SK-N-SH (cell line): ENCODE measurements around the gene OR51E1. TPM values are rescaled to one million over a fixed set of nuclear protein-coding genes. Genes with fewer than 3 reads are reported as not detected.

Experiments used
- CTCF ChIA-PET: fragments of 300-600, 350-600 bp; formaldehyde crosslinking; extraction: SDS; loops from one replicate; lab custom pipeline; 2021; lab: Yijun Ruan, JAX
- POLR2A ChIA-PET: fragments of 350-600 bp; sonication (Branson Sonifier 250); formaldehyde crosslinking; extraction: SDS; loops from one replicate; lab custom pipeline; 2020; ENCODE audit warnings: antibody characterized with exemption, inconsistent platforms; lab: Yijun Ruan, JAX
- DNase-seq: peaks from one replicate; pipeline ENCODE4 v3.0.0; 2012
- H2AFZ ChIP-seq: fragments of 200-600 bp; sonication (generic); 2 replicates; pipeline ENCODE4 v1.8.1; 2016; ENCODE audit warnings: antibody characterized with exemption, mild to moderate bottlenecking, low read depth
- H3F3A ChIP-seq: fragments of 200-600 bp; sonication (generic); replicated peaks from 2 replicates; pipeline ENCODE3; 2016; ENCODE audit warnings: antibody characterized with exemption, mild to moderate bottlenecking; ENCODE audit not compliant: insufficient read depth
- H3K27ac ChIP-seq, 2 experiments: fragments of 200-500 bp in 1 of 2; fragments of 200-600 bp in 1 of 2; sonication (Bioruptor generic) in 1 of 2; sonication (generic), shearing (Covaris generic) in 1 of 2; 2 replicates each; pipeline versions ENCODE4 v1.5.1 to v1.6.1; 2014 to 2016; ENCODE audit warnings: low read depth in 2 of 2, inconsistent platforms in 1 of 2, low read length in 1 of 2, mild to moderate bottlenecking in 1 of 2, mixed read lengths in 1 of 2
- H3K27me3 ChIP-seq: fragments of 200-600 bp; sonication (generic), shearing (Covaris generic); 2 replicates; pipeline ENCODE4 v1.6.1; 2016; ENCODE audit warnings: mixed run types; ENCODE audit not compliant: insufficient read depth
- H3K36me3 ChIP-seq, 2 experiments: fragments of 200-500 bp in 1 of 2; fragments of 200-600 bp in 1 of 2; sonication (Bioruptor generic) in 1 of 2; sonication (generic) in 1 of 2; replicated peaks in 1 of 2; 2 replicates each; pipeline versions ENCODE3 to v1.5.1; 2014 to 2016; ENCODE audit warnings: low read length in 1 of 2, mild to moderate bottlenecking in 1 of 2; ENCODE audit not compliant: insufficient read depth in 2 of 2, control insufficient read depth in 1 of 2
- H3K4me1 ChIP-seq, 2 experiments: fragments of 200-500 bp in 1 of 2; fragments of 200-600 bp in 1 of 2; sonication (Bioruptor generic) in 1 of 2; sonication (generic), shearing (Covaris generic) in 1 of 2; 2 replicates each; pipeline versions ENCODE4 v1.5.1 to v1.6.1; 2014 to 2016; ENCODE audit warnings: low read depth in 1 of 2, low read length in 1 of 2, mixed run types in 1 of 2; ENCODE audit not compliant: insufficient read depth in 2 of 2, control insufficient read depth in 1 of 2
- H3K4me2 ChIP-seq: fragments of 200-600 bp; sonication (generic), shearing (Covaris generic); 2 replicates; pipeline ENCODE4 v1.6.1; 2017; ENCODE audit warnings: mixed run types
- H3K4me3 ChIP-seq, 2 experiments: fragments of 200-500 bp in 1 of 2; fragments of 200-600 bp in 1 of 2; sonication (Bioruptor generic) in 1 of 2; sonication (generic), shearing (Covaris generic) in 1 of 2; 2 replicates each; pipeline versions ENCODE4 v1.5.1 to v1.8.1; 2014 to 2016; ENCODE audit warnings: low read depth in 2 of 2, inconsistent platforms in 1 of 2, low read length in 1 of 2, mild to moderate bottlenecking in 1 of 2, mixed read lengths in 1 of 2, moderate library complexity in 1 of 2
- H3K79me2 ChIP-seq: fragments of 200-600 bp; sonication (generic); 2 replicates; pipeline ENCODE4 v1.8.1; 2017; ENCODE audit warnings: mild to moderate bottlenecking; ENCODE audit not compliant: insufficient read depth
- H3K9ac ChIP-seq: fragments of 200-600 bp; sonication (generic); 2 replicates; pipeline ENCODE4 v1.6.1; 2017; ENCODE audit warnings: mixed run types
- H3K9me2 ChIP-seq: fragments of 200-600 bp; sonication (generic); 2 replicates; pipeline ENCODE4 v1.6.1; 2017; ENCODE audit warnings: mixed run types
- H3K9me3 ChIP-seq: fragments of 200-600 bp; sonication (generic); 2 replicates; pipeline ENCODE4 v1.6.1; 2017; ENCODE audit warnings: mixed run types, mild to moderate bottlenecking, moderate library complexity
- H4K20me1 ChIP-seq: fragments of 200-600 bp; sonication (generic); 2 replicates; pipeline ENCODE4 v1.6.1; 2017; ENCODE audit warnings: mild to moderate bottlenecking, mixed run types; ENCODE audit not compliant: insufficient read depth
- ELF1 ChIP-seq: IDR thresholded peaks from 2 replicates; pipeline ENCODE4 v1.4.0; 2012
- EP300 ChIP-seq, 2 experiments: IDR thresholded peaks; 2 replicates each; pipeline versions ENCODE4 v1.4.0 to v1.6.1; 2012; ENCODE audit warnings: borderline replicate concordance in 1 of 2, low read depth in 1 of 2, low read length in 1 of 2
- EZH2phosphoT487 ChIP-seq: fragments of 200-600 bp; sonication (generic); IDR thresholded peaks from 2 replicates; pipeline ENCODE4 v1.6.1; 2017; ENCODE audit warnings: low read depth, mixed run types, mild to moderate bottlenecking, antibody characterized with exemption, moderate library complexity, borderline replicate concordance
- FOXJ3 ChIP-seq: sonication (generic); formaldehyde crosslinking; IDR thresholded peaks from 2 replicates; pipeline ENCODE4 v1.5.1; 2020; ENCODE audit warnings: mild to moderate bottlenecking, missing genetic modification reagents
- FOXM1 ChIP-seq: IDR thresholded peaks from 2 replicates; pipeline ENCODE4 v1.4.0; 2012; ENCODE audit warnings: low read depth, mild to moderate bottlenecking
- IRF3 ChIP-seq: fragments of 150-350 bp; IDR thresholded peaks from 2 replicates; pipeline ENCODE4 v1.6.1; 2016; ENCODE audit warnings: mild to moderate bottlenecking, low read depth, low read length
- JUND ChIP-seq: IDR thresholded peaks from 2 replicates; pipeline ENCODE4 v1.4.0; 2012
- MXI1 ChIP-seq: IDR thresholded peaks from 2 replicates; pipeline ENCODE4 v1.6.1; 2012; ENCODE audit warnings: mild to moderate bottlenecking, low read depth, low read length, improper control_type of control experiment
- NFIC ChIP-seq: IDR thresholded peaks from 2 replicates; pipeline ENCODE4 v1.4.0; 2012; ENCODE audit warnings: borderline replicate concordance
- POLR2AphosphoS5 ChIP-seq: IDR thresholded peaks from 2 replicates; pipeline ENCODE4 v1.6.1; 2012; ENCODE audit warnings: low read depth, low read length
- RAD21 ChIP-seq: IDR thresholded peaks from 2 replicates; pipeline ENCODE4 v1.6.1; 2012; ENCODE audit warnings: mild to moderate bottlenecking, low read length
- RXRA ChIP-seq: IDR thresholded peaks from 2 replicates; pipeline ENCODE4 v1.4.0; 2012; ENCODE audit warnings: low read depth, mild to moderate bottlenecking, borderline replicate concordance
- SMC3 ChIP-seq: IDR thresholded peaks from 2 replicates; pipeline ENCODE4 v1.6.1; 2012; ENCODE audit warnings: low read depth, low read length, improper control_type of control experiment
- TEAD4 ChIP-seq: IDR thresholded peaks from 2 replicates; pipeline ENCODE4 v1.4.0; 2012; ENCODE audit warnings: mild to moderate bottlenecking, borderline replicate concordance; ENCODE audit not compliant: insufficient read depth
- USF2 ChIP-seq: fragments of 150-350 bp; IDR thresholded peaks from 2 replicates; pipeline ENCODE4 v1.6.1; 2017; ENCODE audit warnings: antibody characterized with exemption, low read length, low read depth, borderline replicate concordance
- YY1 ChIP-seq: IDR thresholded peaks from 2 replicates; pipeline ENCODE4 v1.4.0; 2012; ENCODE audit warnings: low read depth, mild to moderate bottlenecking
- WGBS: methylation state at CpG from one replicate; pipeline ENCODE4 v1.1.6; 2017; ENCODE audit warnings: low lambda C conversion rate; 5-methylcytosine and 5-hydroxymethylcytosine counted together
- polyA plus RNA-seq, 3 experiments: library from polyadenylated mRNA; depleted of rRNA; stranded (reverse); fragments of >200 nt; gene quantifications; 2 replicates each; pipeline ENCODE4 v1.2.3, GENCODE V29; 2012
- TF ChIP-seq, protein P1 (sequence below): fragments of 200-600 bp; sonication (generic); IDR thresholded peaks from 2 replicates; pipeline ENCODE4 v1.6.1; 2017; ENCODE audit warnings: antibody characterized with exemption, mild to moderate bottlenecking, moderate library complexity
- TF ChIP-seq, protein P2 (sequence below): IDR thresholded peaks from 2 replicates; pipeline ENCODE4 v1.6.1; 2012; ENCODE audit warnings: mild to moderate bottlenecking, low read depth, low read length, moderate library complexity

Gene OR51E1
- polyA plus RNA-seq, 1 of the 3 experiments (the other 2 are of a cell fraction) = not detected

DNA sequence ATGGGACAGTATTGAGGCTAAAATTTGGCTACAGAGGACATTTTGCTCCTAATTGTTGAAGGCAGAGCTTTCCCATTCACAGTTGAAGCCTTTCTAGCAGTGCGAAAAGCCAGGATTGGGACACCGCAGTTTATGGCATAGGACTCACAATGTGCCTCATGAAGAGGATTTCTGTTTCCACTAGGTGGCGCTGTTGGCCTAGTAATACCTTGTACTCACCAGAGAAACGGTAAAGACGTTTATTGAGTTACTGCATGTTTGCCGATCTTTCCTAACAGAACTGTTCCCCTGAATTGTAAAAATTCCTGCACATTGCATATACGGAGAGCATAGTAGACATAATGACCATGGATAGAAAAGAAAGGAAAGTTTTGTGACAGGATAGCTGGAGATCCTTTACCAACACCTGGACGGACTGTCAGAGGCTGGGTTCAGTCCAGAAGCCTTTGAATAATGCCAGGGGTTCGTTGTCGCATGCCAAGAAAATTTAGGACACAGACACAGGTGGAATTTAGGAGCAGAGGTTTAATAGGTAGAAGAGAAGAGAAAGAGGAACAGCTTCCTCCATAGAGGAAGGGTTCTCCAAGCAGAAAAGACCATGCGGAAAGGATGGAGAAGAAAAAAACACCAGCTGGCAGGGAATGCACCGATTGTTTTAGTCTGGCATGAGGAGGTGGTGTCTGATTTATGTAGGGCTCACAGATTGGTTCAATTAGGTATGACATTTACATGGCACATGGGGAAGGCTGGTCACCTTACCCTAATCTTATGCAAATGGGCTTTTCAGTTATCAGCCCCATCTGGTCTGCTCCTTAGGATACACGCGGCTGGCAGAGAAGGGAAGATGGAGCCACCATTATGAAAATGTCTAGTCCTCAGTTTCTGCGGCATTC is 17.3 kb upstream of the OR51E1 start:
- TF ChIP-seq, protein P1, sequence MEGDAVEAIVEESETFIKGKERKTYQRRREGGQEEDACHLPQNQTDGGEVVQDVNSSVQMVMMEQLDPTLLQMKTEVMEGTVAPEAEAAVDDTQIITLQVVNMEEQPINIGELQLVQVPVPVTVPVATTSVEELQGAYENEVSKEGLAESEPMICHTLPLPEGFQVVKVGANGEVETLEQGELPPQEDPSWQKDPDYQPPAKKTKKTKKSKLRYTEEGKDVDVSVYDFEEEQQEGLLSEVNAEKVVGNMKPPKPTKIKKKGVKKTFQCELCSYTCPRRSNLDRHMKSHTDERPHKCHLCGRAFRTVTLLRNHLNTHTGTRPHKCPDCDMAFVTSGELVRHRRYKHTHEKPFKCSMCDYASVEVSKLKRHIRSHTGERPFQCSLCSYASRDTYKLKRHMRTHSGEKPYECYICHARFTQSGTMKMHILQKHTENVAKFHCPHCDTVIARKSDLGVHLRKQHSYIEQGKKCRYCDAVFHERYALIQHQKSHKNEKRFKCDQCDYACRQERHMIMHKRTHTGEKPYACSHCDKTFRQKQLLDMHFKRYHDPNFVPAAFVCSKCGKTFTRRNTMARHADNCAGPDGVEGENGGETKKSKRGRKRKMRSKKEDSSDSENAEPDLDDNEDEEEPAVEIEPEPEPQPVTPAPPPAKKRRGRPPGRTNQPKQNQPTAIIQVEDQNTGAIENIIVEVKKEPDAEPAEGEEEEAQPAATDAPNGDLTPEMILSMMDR = peak; percentile 69
- peak; percentile 76 for TF ChIP-seq RAD21
- peak; percentile 29; the same call in 1 of the 2 replicates for TF ChIP-seq SMC3
- TF ChIP-seq USF2 = no peak
- TF ChIP-seq, all 33 proteins: peak for 3
- Histone ChIP-seq H3K4me1 (no peaks in the 10 kb centered on the region), H2AFZ (no peak overlapping the region), H4K20me1 (no peaks in the 10 kb centered on the region), H3K4me2 (no peak overlapping the region), H3K9me3 (no peaks in the 10 kb centered on the region), H3K9me2 (no peaks in the 10 kb centered on the region), H3F3A (no peaks in the 10 kb centered on the region), H3K79me2 (no peaks in the 10 kb centered on the region), H3K27ac (no peak overlapping the region), H3K36me3 (no peaks in the 10 kb centered on the region), H3K4me3 (peak overlapping the region in 1 of 2 experiments; percentile 5; a peak in 1 of 4 replicates), H3K9ac (no peak overlapping the region), H3K27me3 (peaks cover 18% of the 10 kb centered on the region)
- ChIA-PET CTCF (interaction anchor here (0.6 to 5.4 kb wide), 11 partner anchors 10 to 439 kb away, joined by 3 to 44 read pairs (median 4); partner anchors contain the start of gene OR51D1), POLR2A (no interaction called here)
- DNase-seq = peak; percentile 31
- WGBS = 10% methylated on average over 15 of the region's 15 CpGs

DNA sequence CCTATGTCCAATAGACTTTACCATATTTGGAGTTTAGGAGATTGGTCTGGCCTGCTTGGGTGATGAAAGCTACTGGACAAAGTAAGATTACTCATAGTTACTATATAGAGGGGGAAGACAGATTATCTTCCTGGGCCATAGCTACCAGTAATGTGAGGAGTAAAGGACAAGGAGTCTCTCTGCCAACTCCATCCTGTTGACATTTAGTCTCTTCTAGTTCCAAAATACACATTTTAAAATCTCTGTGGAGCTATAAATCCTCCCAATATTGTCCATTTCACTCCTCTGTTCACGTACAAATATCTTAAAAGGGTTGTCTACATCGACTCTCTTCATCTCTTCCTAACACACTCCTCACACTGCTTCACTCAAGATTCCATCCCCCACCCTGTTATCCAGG is 7.6 kb upstream of the OR51E1 start:
- Histone ChIP-seq H3K27me3 (peaks cover 24% of the 10 kb centered on the region), H3F3A (no peaks in the 10 kb centered on the region), H3K27ac (no peak overlapping the region), H3K9ac (no peak overlapping the region), H3K36me3 (no peaks in the 10 kb centered on the region), H3K4me1 (no peaks in the 10 kb centered on the region; a peak in 1 of 4 replicates), H2AFZ (no peak overlapping the region)
- WGBS = 4% methylated on average over 2 of the region's 2 CpGs
- DNase-seq = no peak
- TF ChIP-seq EP300 (IDR thresholded peaks at IDR 0.05; ENCODE audit: borderline replicate concordance in 1 of 2, low read depth in 1 of 2, low read length in 1 of 2) (no peak), EZH2phosphoT487 (no peak), IRF3 (no peak), RAD21 (no peak), NFIC (no peak), FOXM1 (no peak), JUND (no peak), TEAD4 (no peak), MXI1 (no peak), FOXJ3 (CRISPR knock-in tag) (no peak), RXRA (no peak), ELF1 (no peak), SMC3 (no peak), POLR2AphosphoS5 (no peak), YY1 (no peak)
- TF ChIP-seq, protein P2, sequence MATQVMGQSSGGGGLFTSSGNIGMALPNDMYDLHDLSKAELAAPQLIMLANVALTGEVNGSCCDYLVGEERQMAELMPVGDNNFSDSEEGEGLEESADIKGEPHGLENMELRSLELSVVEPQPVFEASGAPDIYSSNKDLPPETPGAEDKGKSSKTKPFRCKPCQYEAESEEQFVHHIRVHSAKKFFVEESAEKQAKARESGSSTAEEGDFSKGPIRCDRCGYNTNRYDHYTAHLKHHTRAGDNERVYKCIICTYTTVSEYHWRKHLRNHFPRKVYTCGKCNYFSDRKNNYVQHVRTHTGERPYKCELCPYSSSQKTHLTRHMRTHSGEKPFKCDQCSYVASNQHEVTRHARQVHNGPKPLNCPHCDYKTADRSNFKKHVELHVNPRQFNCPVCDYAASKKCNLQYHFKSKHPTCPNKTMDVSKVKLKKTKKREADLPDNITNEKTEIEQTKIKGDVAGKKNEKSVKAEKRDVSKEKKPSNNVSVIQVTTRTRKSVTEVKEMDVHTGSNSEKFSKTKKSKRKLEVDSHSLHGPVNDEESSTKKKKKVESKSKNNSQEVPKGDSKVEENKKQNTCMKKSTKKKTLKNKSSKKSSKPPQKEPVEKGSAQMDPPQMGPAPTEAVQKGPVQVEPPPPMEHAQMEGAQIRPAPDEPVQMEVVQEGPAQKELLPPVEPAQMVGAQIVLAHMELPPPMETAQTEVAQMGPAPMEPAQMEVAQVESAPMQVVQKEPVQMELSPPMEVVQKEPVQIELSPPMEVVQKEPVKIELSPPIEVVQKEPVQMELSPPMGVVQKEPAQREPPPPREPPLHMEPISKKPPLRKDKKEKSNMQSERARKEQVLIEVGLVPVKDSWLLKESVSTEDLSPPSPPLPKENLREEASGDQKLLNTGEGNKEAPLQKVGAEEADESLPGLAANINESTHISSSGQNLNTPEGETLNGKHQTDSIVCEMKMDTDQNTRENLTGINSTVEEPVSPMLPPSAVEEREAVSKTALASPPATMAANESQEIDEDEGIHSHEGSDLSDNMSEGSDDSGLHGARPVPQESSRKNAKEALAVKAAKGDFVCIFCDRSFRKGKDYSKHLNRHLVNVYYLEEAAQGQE = no peak
- TF ChIP-seq, all 33 proteins: peak for 0
- Histone ChIP-seq H3K4me2 (no peak overlapping the region), H3K79me2 (no peaks in the 10 kb centered on the region), H3K4me3 (no peak overlapping the region), H3K9me2 (no peaks in the 10 kb centered on the region), H3K9me3 (no peaks in the 10 kb centered on the region), H4K20me1 (no peaks in the 10 kb centered on the region)
- POLR2A ChIA-PET = no interaction called here
- CTCF ChIA-PET = interaction anchor here (0.6 to 2.9 kb wide), 29 partner anchors 10 to 1727 kb away, joined by 3 to 44 read pairs (median 4); partner anchors contain the start of gene MMP26
